ENCODE measurements around the gene ARL16. TPM values are rescaled to one million over a fixed set of nuclear protein-coding genes. Genes with fewer than 3 reads are reported as not detected.

Gene ARL16
- total and polyA plus RNA-seq, 4 donors, result 7.9 to 24.3 (median 11.3) TPM

- TF ChIP-seq ZBTB33 (IDR thresholded peaks at IDR 0.05) (no peak), FOXA1 (IDR thresholded peaks at IDR 0.05) (no peak)
Measured at GRCh38 chr17:81666342-81667191, 17.0 kb downstream of the ARL16 start, which contains the start of the genes CCDC137 and OXLD1 (continued).

GRCh38 chr17:81666092-81666341, 17.6 kb downstream of the ARL16 start:
- Histone ChIP-seq H3K4me3 (ENCODE audit: low read depth in 1 of 3, low read length in 3 of 3) (peak overlapping the region; percentile 85 to 91 (median 89)), H3K9me3 (ENCODE audit: control insufficient read depth in 4 of 4, low read length in 3 of 4) (no peaks in the 10 kb centered on the region), H3K27me3 (ENCODE audit: control insufficient read depth in 4 of 4, insufficient read depth in 4 of 4, low read length in 3 of 4) (no peaks in the 10 kb centered on the region), H3K9ac (ENCODE audit: low read depth in 1 of 2, low read length in 2 of 2) (peak overlapping the region; percentile 2 to 95), H3K36me3 (ENCODE audit: control insufficient read depth in 4 of 4, insufficient read depth in 3 of 4, low read depth in 1 of 4, low read length in 3 of 4) (peaks cover 0 to 13% (median 6%) of the 10 kb centered on the region in 4 donors), H3K27ac (ENCODE audit: low read depth in 1 of 2, low read length in 2 of 2) (peak overlapping the region; percentile 49 to 81), H3K4me1 (ENCODE audit: control insufficient read depth in 4 of 4, insufficient read depth in 4 of 4, low read length in 3 of 4) (peaks cover 11 to 25% (median 18%) of the 10 kb centered on the region in 4 donors)
- DNase-seq (ENCODE audit: low spot score), result no peak
- under 1% methylated on average over 16 of the region's 16 CpGs for WGBS
- TF ChIP-seq RAD21 (IDR thresholded peaks at IDR 0.05), result no peak
- no peak for TF ChIP-seq TAF1 (conservative IDR thresholded peaks at IDR 0.05)
- no peak for TF ChIP-seq HNF4G (IDR thresholded peaks at IDR 0.05)
- no peak for TF ChIP-seq CTCF (IDR thresholded peaks at IDR 0.05; ENCODE audit: low read depth, low read length, missing input control)
- TF ChIP-seq YY1 (IDR thresholded peaks at IDR 0.05), result no peak
- no peak for TF ChIP-seq FOXA2 (IDR thresholded peaks at IDR 0.05)
- TF ChIP-seq REST (IDR thresholded peaks at IDR 0.05), result no peak
- TF ChIP-seq JUND (IDR thresholded peaks at IDR 0.05), result no peak
- TF ChIP-seq GABPA (IDR thresholded peaks at IDR 0.05 in 1 of 2, conservative IDR thresholded peaks at IDR 0.05 in 1 of 2), result no peak
- TF ChIP-seq MAX (IDR thresholded peaks at IDR 0.05), result no peak
- TF ChIP-seq EGR1 (IDR thresholded peaks at IDR 0.05; ENCODE audit: low read depth in 2 of 2), result no peak
- no peak for TF ChIP-seq NR2F2 (IDR thresholded peaks at IDR 0.05)
- no peak for TF ChIP-seq ATF3 (IDR thresholded peaks at IDR 0.05)
